DND-41 (cell line): ENCODE results near the gene EPN2.

ENCODE experiments used
- ATAC-seq: fragments of 200-7000 bp; cut with Tn5 transposase; 3 replicates; pipeline ENCODE4 v1.9.1; 2021; ENCODE audit warnings: low read depth; ENCODE audit not compliant: insufficient read depth
- DNase-seq: peaks from one replicate; pipeline ENCODE4 v3.0.0-alpha.2; 2020
- H2AFZ ChIP-seq: 2 replicates; pipeline ENCODE4 v1.6.0; 2012; ENCODE audit warnings: low read depth, low read length
- H3K27ac ChIP-seq: 2 replicates; pipeline ENCODE4 v1.5.1; 2012; ENCODE audit warnings: low read length, inconsistent platforms
- H3K27me3 ChIP-seq: fragments of 200-600 bp; sonication (generic); 2 replicates; pipeline ENCODE4 v1.6.0; 2012; ENCODE audit warnings: low read length, mild to moderate bottlenecking, inconsistent platforms; ENCODE audit not compliant: insufficient read depth, poor library complexity
- H3K36me3 ChIP-seq: 2 replicates; pipeline ENCODE4 v1.5.1; 2012; ENCODE audit warnings: low read length, inconsistent platforms; ENCODE audit not compliant: insufficient read depth
- H3K4me1 ChIP-seq: 2 replicates; pipeline ENCODE4 v1.5.1; 2012; ENCODE audit warnings: mild to moderate bottlenecking, low read length; ENCODE audit not compliant: insufficient read depth
- H3K4me2 ChIP-seq: 2 replicates; pipeline ENCODE4 v1.6.0; 2012; ENCODE audit warnings: mild to moderate bottlenecking, moderate library complexity, low read length, inconsistent platforms; ENCODE audit not compliant: insufficient read depth
- H3K4me3 ChIP-seq, 2 experiments: fragments of 200-600 bp in 1 of 2; shearing (Covaris generic) in 1 of 2; 2 replicates each; pipeline ENCODE4 v1.5.1; 2012 to 2016; ENCODE audit warnings: inconsistent platforms in 2 of 2, low read length in 2 of 2, mild to moderate bottlenecking in 2 of 2, low read depth in 1 of 2, moderate library complexity in 1 of 2
- H3K79me2 ChIP-seq: 2 replicates; pipeline ENCODE4 v1.6.0; 2012; ENCODE audit warnings: low read length, inconsistent platforms; ENCODE audit not compliant: insufficient read depth
- H3K9ac ChIP-seq: 2 replicates; pipeline ENCODE4 v1.6.0; 2012; ENCODE audit warnings: low read depth, mild to moderate bottlenecking, inconsistent platforms, low read length, moderate library complexity
- H3K9me3 ChIP-seq: 2 replicates; pipeline ENCODE4 v1.5.1; 2012; ENCODE audit warnings: low read length, moderate library complexity, mild to moderate bottlenecking, inconsistent platforms; ENCODE audit not compliant: insufficient read depth, severe bottlenecking
- H4K20me1 ChIP-seq: 2 replicates; pipeline ENCODE4 v1.6.0; 2012; ENCODE audit warnings: low read length; ENCODE audit not compliant: insufficient read depth
- CTCF ChIP-seq: IDR thresholded peaks from 2 replicates; pipeline ENCODE4 v1.5.1; 2012; ENCODE audit warnings: borderline replicate concordance, low read length, moderate library complexity, mild to moderate bottlenecking; ENCODE audit not compliant: poor library complexity, severe bottlenecking; ENCODE audit errors: extremely low read depth
- EZH2 ChIP-seq: IDR thresholded peaks from 3 replicates; pipeline ENCODE4 v1.6.1; 2012; ENCODE audit warnings: borderline replicate concordance, low read depth, mild to moderate bottlenecking, moderate library complexity, low read length, inconsistent platforms; ENCODE audit not compliant: severe bottlenecking

Gene EPN2

GRCh38 chr17:19263641-19264051, 26.5 kb downstream of the EPN2 start:
- Histone ChIP-seq H3K79me2 (no peaks in the 10 kb centered on the region), H3K27me3 (peaks cover 52% of the 10 kb centered on the region), H3K4me1 (no peaks in the 10 kb centered on the region), H3K4me2 (no peak overlapping the region), H2AFZ (no peak overlapping the region), H3K4me3 (no peak overlapping the region), H4K20me1 (peaks cover 18% of the 10 kb centered on the region), H3K9me3 (no peaks in the 10 kb centered on the region), H3K36me3 (no peaks in the 10 kb centered on the region), H3K27ac (no peak overlapping the region), H3K9ac (no peak overlapping the region)
- no peak for ATAC-seq
- TF ChIP-seq CTCF (no peak), EZH2 (no peak)
- no peak for DNase-seq

GRCh38 chr17:19264268-19264667, 27.1 kb downstream of the EPN2 start:
- peaks cover 58% of the 10 kb centered on the region for H3K27me3 ChIP-seq
- no peak overlapping the region for H3K9ac ChIP-seq
- H3K79me2 ChIP-seq, result no peaks in the 10 kb centered on the region
- H3K4me2 ChIP-seq, result no peak overlapping the region
- no peak for TF ChIP-seq EZH2
- no peak for TF ChIP-seq CTCF
- H3K4me1 ChIP-seq, result no peaks in the 10 kb centered on the region
- ATAC-seq, result no peak
- peaks cover 18% of the 10 kb centered on the region for H4K20me1 ChIP-seq
- DNase-seq, result no peak
- H3K36me3 ChIP-seq, result no peaks in the 10 kb centered on the region
- H2AFZ ChIP-seq, result no peak overlapping the region
- no peak overlapping the region for H3K27ac ChIP-seq
- H3K4me3 ChIP-seq, result no peak overlapping the region
- H3K9me3 ChIP-seq, result no peaks in the 10 kb centered on the region

- Histone ChIP-seq H3K9ac (no peak overlapping the region), H3K27ac (no peak overlapping the region), H3K4me1 (no peaks in the 10 kb centered on the region), H3K36me3 (no peaks in the 10 kb centered on the region), H3K4me3 (no peak overlapping the region), H2AFZ (no peak overlapping the region), H4K20me1 (peaks cover 18% of the 10 kb centered on the region), H3K4me2 (no peak overlapping the region), H3K79me2 (no peaks in the 10 kb centered on the region), H3K27me3 (peaks cover 62% of the 10 kb centered on the region), H3K9me3 (no peaks in the 10 kb centered on the region)
- DNase-seq (no peak), ATAC-seq (no peak)
- TF ChIP-seq CTCF, result no peak
- TF ChIP-seq EZH2, result no peak
Observed at GRCh38 chr17:19264681-19265080, 27.5 kb downstream of the EPN2 start.

GRCh38 chr17:19265755-19266154, 28.6 kb downstream of the EPN2 start:
- Histone ChIP-seq H2AFZ (no peak overlapping the region), H3K79me2 (no peaks in the 10 kb centered on the region), H3K4me2 (no peak overlapping the region), H3K4me1 (no peaks in the 10 kb centered on the region), H3K9ac (no peak overlapping the region), H3K27me3 (peaks cover 65% of the 10 kb centered on the region), H3K36me3 (no peaks in the 10 kb centered on the region), H3K27ac (no peak overlapping the region), H3K9me3 (no peaks in the 10 kb centered on the region), H4K20me1 (peaks cover 23% of the 10 kb centered on the region), H3K4me3 (no peak overlapping the region)
- ATAC-seq (no peak), DNase-seq (no peak)
- TF ChIP-seq EZH2, result no peak
